Measurements from ENCODE around the gene NR1D2. TPM values are rescaled to one million over a fixed set of nuclear protein-coding genes. Genes with fewer than 3 reads are reported as not detected.
"Not testable (repeated sequence)": the region's sequence is repeated elsewhere in the genome, so short reads cannot be mapped to it uniquely, and the experiment has no call there.

The NR1D2 gene
- total RNA-seq, 1 donor from 2014 or later = 6.1 TPM

GRCh38 chr3:23999012-23999641 is 54.0 kb downstream of the NR1D2 start:
- peak; percentile 99 for TF ChIP-seq CTCF (conservative IDR thresholded peaks at IDR 0.05; ENCODE audit: low read depth, low read length)
- no peak overlapping the region for H3K4me3 ChIP-seq (ENCODE audit: low read depth, low read length)
- no peak for DNase-seq (ENCODE audit: low read depth)

GRCh38 chr3:24002129-24002528 is 57.0 kb downstream of the NR1D2 start:
- TF ChIP-seq CTCF (conservative IDR thresholded peaks at IDR 0.05; ENCODE audit: low read depth, low read length) = no peak
- H3K4me3 ChIP-seq (ENCODE audit: low read depth, low read length) = no peak overlapping the region
- no peak for DNase-seq (ENCODE audit: low read depth)

GRCh38 chr3:24003466-24003865 is 58.4 kb downstream of the NR1D2 start:
- TF ChIP-seq CTCF (conservative IDR thresholded peaks at IDR 0.05; ENCODE audit: low read depth, low read length) = no peak
- DNase-seq (ENCODE audit: low read depth) = no peak
- H3K4me3 ChIP-seq (ENCODE audit: low read depth, low read length) = no peak overlapping the region

- DNase-seq (ENCODE audit: low read depth) = no peak
- TF ChIP-seq CTCF (conservative IDR thresholded peaks at IDR 0.05; ENCODE audit: low read depth, low read length) = no peak
- H3K4me3 ChIP-seq (ENCODE audit: low read depth, low read length) = no peak overlapping the region
Measured at GRCh38 chr3:24004171-24004938, 59.3 kb downstream of the NR1D2 start.

GRCh38 chr3:24005669-24006068 is 60.6 kb downstream of the NR1D2 start:
- no peak overlapping the region for H3K4me3 ChIP-seq (ENCODE audit: low read depth, low read length)
- DNase-seq (ENCODE audit: low read depth) = no peak
- no peak for TF ChIP-seq CTCF (conservative IDR thresholded peaks at IDR 0.05; ENCODE audit: low read depth, low read length)

GRCh38 chr3:24010834-24011233 is 65.7 kb downstream of the NR1D2 start:
- not testable (repeated sequence) for H3K4me3 ChIP-seq (ENCODE audit: low read depth, low read length)

GRCh38 chr3:24012589-24013269 is 67.6 kb downstream of the NR1D2 start:
- no peak for DNase-seq (ENCODE audit: low read depth)

More at GRCh38 chr3:24010834-24011233, 65.7 kb downstream of the NR1D2 start:
- DNase-seq (ENCODE audit: low read depth) = not testable (repeated sequence)

More at GRCh38 chr3:24012589-24013269, 67.6 kb downstream of the NR1D2 start:
- TF ChIP-seq CTCF (conservative IDR thresholded peaks at IDR 0.05; ENCODE audit: low read depth, low read length) = no peak
- no peak overlapping the region for H3K4me3 ChIP-seq (ENCODE audit: low read depth, low read length)
